PC-3 (cell line): ENCODE data around the gene ITGA8. TPM values are rescaled to one million over a fixed set of nuclear protein-coding genes. Genes with fewer than 3 reads are reported as not detected.

Experiments used
- ATAC-seq: fragments of 200-7000 bp; cut with Tn5 transposase; 2 replicates; pipeline ENCODE4 v1.9.1; 2020; ENCODE audit warnings: mild to moderate bottlenecking, moderate library complexity
- BruUV-seq: library from RNA; stranded (reverse); fragments of 400-500 nt; replicated peaks from 2 replicates; lab custom pipeline; 2021; lab: Mats Ljungman, UMichigan
- CTCF ChIA-PET: fragments of 300-600 bp; sonication (Branson Sonifier 250); formaldehyde crosslinking; loops from one replicate; lab custom pipeline; 2022; ENCODE audit warnings: antibody characterized with exemption; lab: Charles Lee
- POLR2A ChIA-PET: fragments of 300-600 bp; sonication (Branson Sonifier 250); formaldehyde crosslinking; loops from one replicate; lab custom pipeline; 2022; ENCODE audit warnings: antibody characterized with exemption; ENCODE audit not compliant: unreplicated experiment; lab: Charles Lee
- DNase-seq: peaks from one replicate; pipeline ENCODE4 v3.0.0-alpha.2; 2015
- H2AFZ ChIP-seq: fragments of 300-600 bp; sonication (generic); 2 replicates; pipeline ENCODE4 v1.6.0; 2016; ENCODE audit warnings: antibody characterized with exemption, low read length
- H3F3A ChIP-seq: fragments of 300-600 bp; sonication (generic); one replicate; pipeline ENCODE4 v1.6.0; 2017; ENCODE audit warnings: antibody characterized with exemption, low read length, control low read depth, mild to moderate bottlenecking; ENCODE audit not compliant: unreplicated experiment
- H3K27ac ChIP-seq: fragments of 300-600 bp; sonication (generic); 2 replicates; pipeline ENCODE4 v1.5.1; 2016; ENCODE audit warnings: mild to moderate bottlenecking, low read length
- H3K27me3 ChIP-seq: fragments of 300-600 bp; sonication (generic); 2 replicates; pipeline ENCODE4 v1.6.1; 2016; ENCODE audit warnings: low read length, mixed read lengths
- H3K36me3 ChIP-seq: fragments of 300-600 bp; sonication (generic); 2 replicates; pipeline ENCODE4 v1.6.1; 2016; ENCODE audit warnings: low read depth, mixed run types, low read length, mixed read lengths
- H3K4me1 ChIP-seq: fragments of 300-600 bp; sonication (generic); 2 replicates; pipeline ENCODE4 v1.5.1; 2016; ENCODE audit warnings: low read length; ENCODE audit not compliant: insufficient read depth
- H3K4me2 ChIP-seq: fragments of 300-600 bp; sonication (generic); 2 replicates; pipeline ENCODE4 v1.6.0; 2016; ENCODE audit warnings: low read length
- H3K4me3 ChIP-seq: fragments of 300-600 bp; sonication (generic); 2 replicates; pipeline ENCODE4 v1.5.1; 2016; ENCODE audit warnings: mild to moderate bottlenecking, low read length, mixed read lengths
- H3K79me2 ChIP-seq: fragments of 300-600 bp; sonication (generic); 2 replicates; pipeline ENCODE4 v1.6.1; 2017; ENCODE audit warnings: low read length, mixed read lengths
- H3K9ac ChIP-seq: fragments of 300-600 bp; sonication (generic); 2 replicates; pipeline ENCODE4 v1.6.0; 2016; ENCODE audit warnings: mild to moderate bottlenecking, low read length
- H3K9me2 ChIP-seq: fragments of 300-600 bp; sonication (generic); replicated peaks from 2 replicates; pipeline ENCODE4 v1.6.1; 2016; ENCODE audit warnings: mixed run types, low read length, mixed read lengths
- H3K9me3 ChIP-seq: fragments of 300-600 bp; sonication (generic); 2 replicates; pipeline ENCODE4 v1.6.1; 2016; ENCODE audit warnings: low read length, mixed read lengths
- H4K20me1 ChIP-seq: fragments of 300-600 bp; sonication (generic); 2 replicates; pipeline ENCODE4 v1.6.1; 2016; ENCODE audit warnings: low read length, mixed read lengths
- EZH2 ChIP-seq: fragments of 300-600 bp; sonication (generic); IDR thresholded peaks from one replicate; pipeline ENCODE4 v1.6.1; 2017; ENCODE audit warnings: antibody characterized with exemption, mild to moderate bottlenecking, low read length; ENCODE audit not compliant: unreplicated experiment
- EZH2phosphoT487 ChIP-seq: fragments of 300-600 bp; sonication (generic); IDR thresholded peaks from 2 replicates; pipeline ENCODE4 v1.6.1; 2018; ENCODE audit warnings: mild to moderate bottlenecking, antibody characterized with exemption, low read length, borderline replicate concordance
- intact Hi-C: fragments of 100-400 bp; cut with micrococcal nuclease; formaldehyde crosslinking; loops from 2 replicates; pipeline ENCODE4 v1.9.0; 2023
- total RNA-seq: library from RNA; depleted of rRNA; stranded (reverse); fragments of >200 nt; gene quantifications from 2 replicates; pipeline ENCODE4 v1.2.3, GENCODE V29; 2014
- TF ChIP-seq, protein P1 (sequence below): fragments of 300-600 bp; sonication (generic); conservative IDR thresholded peaks from 2 replicates; pipeline ENCODE4 v1.5.1; 2017; ENCODE audit warnings: antibody characterized with exemption, low read depth, mild to moderate bottlenecking, low read length

The ITGA8 gene
- total RNA-seq, 1 experiment from 2014 or later, result not detected

GRCh38 chr10:15474671-15475070, 245.1 kb downstream of the ITGA8 start:
- intact Hi-C loops, result no loop called here
- DNase-seq (no peak), ATAC-seq (no peak)
- Histone ChIP-seq H4K20me1 (no peaks in the 10 kb centered on the region), H3K27ac (no peak overlapping the region), H3K4me1 (no peaks in the 10 kb centered on the region; the same call in 1 of the 2 replicates), H3K79me2 (no peaks in the 10 kb centered on the region), H3K9me2 (no peaks in the 10 kb centered on the region), H3K9ac (no peak overlapping the region), H3K4me2 (no peak overlapping the region), H3K27me3 (peaks cover 9% of the 10 kb centered on the region; the same call in 1 of the 2 replicates), H3K9me3 (no peaks in the 10 kb centered on the region), H3F3A (no peaks in the 10 kb centered on the region), H2AFZ (no peak overlapping the region), H3K4me3 (no peak overlapping the region), H3K36me3 (no peaks in the 10 kb centered on the region)
- POLR2A ChIA-PET, result no interaction called here
- CTCF ChIA-PET, result no interaction called here
- no TSS peak for BruUV-seq
- TF ChIP-seq, protein P1, sequence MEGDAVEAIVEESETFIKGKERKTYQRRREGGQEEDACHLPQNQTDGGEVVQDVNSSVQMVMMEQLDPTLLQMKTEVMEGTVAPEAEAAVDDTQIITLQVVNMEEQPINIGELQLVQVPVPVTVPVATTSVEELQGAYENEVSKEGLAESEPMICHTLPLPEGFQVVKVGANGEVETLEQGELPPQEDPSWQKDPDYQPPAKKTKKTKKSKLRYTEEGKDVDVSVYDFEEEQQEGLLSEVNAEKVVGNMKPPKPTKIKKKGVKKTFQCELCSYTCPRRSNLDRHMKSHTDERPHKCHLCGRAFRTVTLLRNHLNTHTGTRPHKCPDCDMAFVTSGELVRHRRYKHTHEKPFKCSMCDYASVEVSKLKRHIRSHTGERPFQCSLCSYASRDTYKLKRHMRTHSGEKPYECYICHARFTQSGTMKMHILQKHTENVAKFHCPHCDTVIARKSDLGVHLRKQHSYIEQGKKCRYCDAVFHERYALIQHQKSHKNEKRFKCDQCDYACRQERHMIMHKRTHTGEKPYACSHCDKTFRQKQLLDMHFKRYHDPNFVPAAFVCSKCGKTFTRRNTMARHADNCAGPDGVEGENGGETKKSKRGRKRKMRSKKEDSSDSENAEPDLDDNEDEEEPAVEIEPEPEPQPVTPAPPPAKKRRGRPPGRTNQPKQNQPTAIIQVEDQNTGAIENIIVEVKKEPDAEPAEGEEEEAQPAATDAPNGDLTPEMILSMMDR, result no peak
- TF ChIP-seq EZH2phosphoT487, result no peak
- no peak for TF ChIP-seq EZH2

GRCh38 chr10:15473396-15473767, 246.3 kb downstream of the ITGA8 start:
- Histone ChIP-seq H2AFZ (no peak overlapping the region), H3K4me1 (no peaks in the 10 kb centered on the region; the same call in 1 of the 2 replicates), H3K36me3 (no peaks in the 10 kb centered on the region), H3K9me2 (no peaks in the 10 kb centered on the region), H3K4me2 (no peak overlapping the region), H3K9ac (no peak overlapping the region), H3K27me3 (peaks cover 9% of the 10 kb centered on the region; the same call in 1 of the 2 replicates), H3K9me3 (no peaks in the 10 kb centered on the region), H3K27ac (no peak overlapping the region), H4K20me1 (no peaks in the 10 kb centered on the region), H3K4me3 (no peak overlapping the region), H3F3A (no peaks in the 10 kb centered on the region), H3K79me2 (no peaks in the 10 kb centered on the region)
- TF ChIP-seq EZH2phosphoT487 (no peak), EZH2 (no peak)
- TF ChIP-seq, protein P1, result no peak
- ChIA-PET POLR2A (no interaction called here), CTCF (no interaction called here)
- ATAC-seq, result no peak
- DNase-seq, result no peak
- intact Hi-C loops, result no loop called here
- BruUV-seq, result no TSS peak

- Histone ChIP-seq H3K79me2 (no peaks in the 10 kb centered on the region), H3K4me1 (no peaks in the 10 kb centered on the region; the same call in 1 of the 2 replicates), H3K27ac (no peak overlapping the region), H3K9me3 (no peaks in the 10 kb centered on the region), H4K20me1 (no peaks in the 10 kb centered on the region), H2AFZ (no peak overlapping the region), H3K4me3 (no peak overlapping the region), H3F3A (no peaks in the 10 kb centered on the region), H3K9me2 (no peaks in the 10 kb centered on the region), H3K4me2 (no peak overlapping the region), H3K9ac (no peak overlapping the region), H3K27me3 (peaks cover 9% of the 10 kb centered on the region; the same call in 1 of the 2 replicates), H3K36me3 (no peaks in the 10 kb centered on the region)
- TF ChIP-seq EZH2, result no peak
- intact Hi-C loops, result no loop called here
- POLR2A ChIA-PET, result no interaction called here
- CTCF ChIA-PET, result no interaction called here
- peak; percentile 1 for DNase-seq
- ATAC-seq, result no peak; the same call in 1 of the 2 replicates
- no TSS peak for BruUV-seq
These were observed 247.0 kb downstream of the ITGA8 start for GRCh38 chr10:15472431-15473395.
